Measurements from ENCODE around the gene TRIM54. TPM values are rescaled to one million over a fixed set of nuclear protein-coding genes. Genes with fewer than 3 reads are reported as not detected.
"Not testable (repeated sequence)": the region's sequence is repeated elsewhere in the genome, so short reads cannot be mapped to it uniquely, and the experiment has no call there.

TRIM54 gene
- total RNA-seq, 1 donor from 2014 or later, result 1.2 TPM

GRCh38 chr2:27314709-27315108 lies 32.5 kb downstream of the TRIM54 start:
- no peak for DNase-seq

- no peak for DNase-seq
Observed at GRCh38 chr2:27315122-27315521, 32.9 kb downstream of the TRIM54 start.

GRCh38 chr2:27316655-27317412 lies 34.6 kb downstream of the TRIM54 start:
- DNase-seq, result no peak

GRCh38 chr2:27319839-27320238 lies 37.6 kb downstream of the TRIM54 start:
- DNase-seq, result not testable (repeated sequence)

- peak; percentile 98 for DNase-seq
Observed at GRCh38 chr2:27320958-27321543, 38.8 kb downstream of the TRIM54 start.

- DNase-seq, result peak; percentile 32
Observed at GRCh38 chr2:27322301-27322765, 40.1 kb downstream of the TRIM54 start.

- DNase-seq, result peak; percentile 95
Observed at GRCh38 chr2:27322766-27323595, 40.8 kb downstream of the TRIM54 start, which contains the start of gene MPV17. TSS of gene MPV17 (minus strand) at chr2:27323097. CDS start at chr2:27322517, 580 bp downstream.

GRCh38 chr2:27323596-27324285 lies 41.5 kb downstream of the TRIM54 start:
- DNase-seq, result no peak

- DNase-seq, result no peak
Observed at GRCh38 chr2:27324720-27325119, 42.5 kb downstream of the TRIM54 start.

- no peak for DNase-seq
Observed at GRCh38 chr2:27335311-27335710, 53.1 kb downstream of the TRIM54 start.

- no peak for DNase-seq
Observed at GRCh38 chr2:27336173-27336572, 53.9 kb downstream of the TRIM54 start.

- DNase-seq, result no peak
Observed at GRCh38 chr2:27347641-27348040, 65.4 kb downstream of the TRIM54 start.

GRCh38 chr2:27350106-27350693 lies 68.0 kb downstream of the TRIM54 start:
- DNase-seq, result no peak

GRCh38 chr2:27351802-27352598 lies 69.8 kb downstream of the TRIM54 start:
- DNase-seq, result no peak

GRCh38 chr2:27353386-27353761 lies 71.1 kb downstream of the TRIM54 start:
- DNase-seq, result not testable (repeated sequence)

GRCh38 chr2:27353762-27354596 lies 71.8 kb downstream of the TRIM54 start:
- no peak for DNase-seq

- DNase-seq, result no peak
Observed at GRCh38 chr2:27354597-27354927, 72.3 kb downstream of the TRIM54 start.

- DNase-seq, result peak; percentile 78
Observed at GRCh38 chr2:27356056-27356381, 73.8 kb downstream of the TRIM54 start.

- peak; percentile 98 for DNase-seq
Observed at GRCh38 chr2:27356382-27357181, 74.4 kb downstream of the TRIM54 start, which contains the start of gene GTF3C2. TSS of gene GTF3C2 (minus strand) at chr2:27356764. CDS start at chr2:27343554, 13,210 bp downstream.
